ENCODE results near the gene STAT4.

Gene STAT4

GRCh38 chr2:191166111-191166755, 15.4 kb upstream of the STAT4 start:
- Histone ChIP-seq H3K4me3 (ENCODE audit: insufficient read depth, low read depth, low read length, poor library complexity, severe bottlenecking) (no peak overlapping the region), H3K27ac (ENCODE audit: insufficient read depth, low read length, poor library complexity, severe bottlenecking) (no peak overlapping the region), H3K36me3 (ENCODE audit: control insufficient read depth, insufficient read depth, low read length) (no peaks in the 10 kb centered on the region), H3K4me1 (ENCODE audit: control insufficient read depth, insufficient read depth, low read length, poor library complexity, severe bottlenecking) (peaks cover 4% of the 10 kb centered on the region), H3K9me3 (ENCODE audit: control insufficient read depth, low read length) (no peaks in the 10 kb centered on the region), H3K27me3 (replicated peaks; ENCODE audit: control insufficient read depth, insufficient read depth, low read length, poor library complexity, severe bottlenecking) (no peaks in the 10 kb centered on the region)
- no peak for DNase-seq

GRCh38 chr2:191165176-191165643, 14.4 kb upstream of the STAT4 start:
- DNase-seq: no peak
- H3K27me3 ChIP-seq (replicated peaks; ENCODE audit: control insufficient read depth, insufficient read depth, low read length, poor library complexity, severe bottlenecking): no peaks in the 10 kb centered on the region
- H3K4me1 ChIP-seq (ENCODE audit: control insufficient read depth, insufficient read depth, low read length, poor library complexity, severe bottlenecking): peaks cover 4% of the 10 kb centered on the region
- H3K4me3 ChIP-seq (ENCODE audit: insufficient read depth, low read depth, low read length, poor library complexity, severe bottlenecking): no peak overlapping the region
- H3K36me3 ChIP-seq (ENCODE audit: control insufficient read depth, insufficient read depth, low read length): no peaks in the 10 kb centered on the region
- H3K9me3 ChIP-seq (ENCODE audit: control insufficient read depth, low read length): no peaks in the 10 kb centered on the region
- H3K27ac ChIP-seq (ENCODE audit: insufficient read depth, low read length, poor library complexity, severe bottlenecking): no peak overlapping the region

DNA sequence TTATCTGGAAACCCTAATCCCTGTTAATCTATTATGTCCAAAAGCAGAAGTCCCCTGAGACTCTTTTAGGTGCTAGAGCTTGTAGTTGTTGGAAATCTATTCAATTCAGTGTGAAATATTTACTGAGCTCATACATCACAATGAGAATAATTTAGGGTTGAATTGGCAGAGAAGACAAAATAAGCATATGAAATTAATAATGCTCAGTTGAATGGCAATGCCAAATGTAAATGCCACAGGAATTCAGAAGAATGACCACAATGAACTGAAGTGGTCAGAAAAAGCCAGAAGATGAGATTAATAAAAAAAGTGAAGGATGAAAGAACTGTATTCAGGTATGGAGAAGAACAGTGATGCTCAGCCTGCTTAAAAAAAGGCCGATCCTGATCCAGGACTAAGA, 8.0 kb upstream of the STAT4 start:
- no peak overlapping the region for H3K4me3 ChIP-seq (ENCODE audit: insufficient read depth, low read depth, low read length, poor library complexity, severe bottlenecking)
- DNase-seq: no peak

DNA sequence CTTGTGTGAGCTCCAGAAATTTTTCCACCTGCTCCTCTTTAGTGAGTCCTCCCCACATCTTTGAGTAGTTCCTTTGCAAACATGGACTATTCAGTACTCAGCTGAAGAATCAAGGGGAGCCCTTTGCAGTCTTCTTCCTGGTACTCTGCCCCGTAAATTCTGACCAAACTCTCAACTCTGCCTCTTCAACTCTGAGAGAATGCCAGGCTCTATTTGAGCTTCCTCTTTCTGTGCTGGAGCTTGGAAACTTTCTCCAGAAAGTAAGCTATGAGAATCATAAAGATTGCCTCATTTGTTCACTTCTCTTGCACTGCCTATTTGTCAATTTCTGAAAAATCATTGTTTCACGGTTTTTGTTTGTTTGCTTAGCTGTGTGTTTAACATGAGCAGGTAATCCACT, 7.4 kb upstream of the STAT4 start:
- H3K27me3 ChIP-seq (replicated peaks; ENCODE audit: control insufficient read depth, insufficient read depth, low read length, poor library complexity, severe bottlenecking): peaks cover 2% of the 10 kb centered on the region
- H3K36me3 ChIP-seq (ENCODE audit: control insufficient read depth, insufficient read depth, low read length): no peaks in the 10 kb centered on the region
- no peaks in the 10 kb centered on the region for H3K4me1 ChIP-seq (ENCODE audit: control insufficient read depth, insufficient read depth, low read length, poor library complexity, severe bottlenecking)
- DNase-seq: no peak
- H3K4me3 ChIP-seq (ENCODE audit: insufficient read depth, low read depth, low read length, poor library complexity, severe bottlenecking): no peak overlapping the region
- no peaks in the 10 kb centered on the region for H3K9me3 ChIP-seq (ENCODE audit: control insufficient read depth, low read length)
- no peak overlapping the region for H3K27ac ChIP-seq (ENCODE audit: insufficient read depth, low read length, poor library complexity, severe bottlenecking)

More for the DNA sequence above, 8.0 kb upstream of the STAT4 start:
- no peak overlapping the region for H3K27ac ChIP-seq (ENCODE audit: insufficient read depth, low read length, poor library complexity, severe bottlenecking)
- peaks cover 2% of the 10 kb centered on the region for H3K27me3 ChIP-seq (replicated peaks; ENCODE audit: control insufficient read depth, insufficient read depth, low read length, poor library complexity, severe bottlenecking)
- H3K4me1 ChIP-seq (ENCODE audit: control insufficient read depth, insufficient read depth, low read length, poor library complexity, severe bottlenecking): no peaks in the 10 kb centered on the region
- no peaks in the 10 kb centered on the region for H3K36me3 ChIP-seq (ENCODE audit: control insufficient read depth, insufficient read depth, low read length)
- H3K9me3 ChIP-seq (ENCODE audit: control insufficient read depth, low read length): no peaks in the 10 kb centered on the region

GRCh38 chr2:191155608-191156071, 4.8 kb upstream of the STAT4 start:
- H3K27me3 ChIP-seq (replicated peaks; ENCODE audit: control insufficient read depth, insufficient read depth, low read length, poor library complexity, severe bottlenecking): peaks cover 2% of the 10 kb centered on the region
- no peaks in the 10 kb centered on the region for H3K36me3 ChIP-seq (ENCODE audit: control insufficient read depth, insufficient read depth, low read length)
- H3K9me3 ChIP-seq (ENCODE audit: control insufficient read depth, low read length): no peaks in the 10 kb centered on the region
- H3K4me3 ChIP-seq (ENCODE audit: insufficient read depth, low read depth, low read length, poor library complexity, severe bottlenecking): no peak overlapping the region
- DNase-seq: no peak
- H3K27ac ChIP-seq (ENCODE audit: insufficient read depth, low read length, poor library complexity, severe bottlenecking): no peak overlapping the region
- peaks cover 8% of the 10 kb centered on the region for H3K4me1 ChIP-seq (ENCODE audit: control insufficient read depth, insufficient read depth, low read length, poor library complexity, severe bottlenecking)

GRCh38 chr2:191153716-191154115, 2.9 kb upstream of the STAT4 start:
- Histone ChIP-seq H3K36me3 (ENCODE audit: control insufficient read depth, insufficient read depth, low read length) (no peaks in the 10 kb centered on the region), H3K27me3 (replicated peaks; ENCODE audit: control insufficient read depth, insufficient read depth, low read length, poor library complexity, severe bottlenecking) (peaks cover 2% of the 10 kb centered on the region)
- DNase-seq: no peak

DNA sequence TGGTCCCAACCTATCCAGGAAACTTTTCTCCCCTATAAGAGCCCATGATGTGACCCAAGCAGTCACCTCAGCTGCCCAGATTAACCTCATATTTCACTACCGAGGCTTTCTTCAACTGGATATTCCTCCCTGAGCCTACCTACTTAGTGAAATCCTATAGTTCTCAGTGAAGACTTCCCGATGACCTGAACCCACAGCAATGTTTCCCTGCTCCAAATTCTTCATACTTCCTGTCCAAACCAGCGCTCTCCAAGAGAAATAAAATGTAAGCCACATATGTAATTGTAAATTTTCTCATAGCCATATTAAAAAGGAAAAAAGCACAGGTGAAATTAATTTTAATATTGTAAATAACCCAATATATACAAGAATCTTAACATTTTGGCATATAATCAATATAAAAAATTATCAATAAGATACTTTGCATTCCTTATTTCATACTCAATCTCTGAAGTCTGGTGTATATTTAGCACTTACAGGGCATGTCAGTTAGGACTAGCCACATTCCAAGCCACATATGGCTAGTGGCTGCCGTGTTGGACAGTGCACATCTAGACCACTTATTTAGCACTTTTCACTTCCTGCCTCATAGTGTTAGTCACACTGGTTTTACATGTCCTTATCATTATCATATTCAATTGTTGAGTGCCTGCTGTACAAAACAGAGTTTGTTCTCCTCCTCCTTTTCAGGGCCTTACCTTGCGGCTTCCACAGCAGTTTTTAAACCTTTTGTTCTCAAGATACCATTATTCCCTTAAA, 1.9 kb upstream of the STAT4 start:
- peaks cover 16% of the 10 kb centered on the region for H3K4me1 ChIP-seq (ENCODE audit: control insufficient read depth, insufficient read depth, low read length, poor library complexity, severe bottlenecking)
- no peaks in the 10 kb centered on the region for H3K9me3 ChIP-seq (ENCODE audit: control insufficient read depth, low read length)
- H3K27ac ChIP-seq (ENCODE audit: insufficient read depth, low read length, poor library complexity, severe bottlenecking): peak overlapping the region; percentile 8
- no peak for DNase-seq
- H3K4me3 ChIP-seq (ENCODE audit: insufficient read depth, low read depth, low read length, poor library complexity, severe bottlenecking): no peak overlapping the region
- no peaks in the 10 kb centered on the region for H3K36me3 ChIP-seq (ENCODE audit: control insufficient read depth, insufficient read depth, low read length)
- no peaks in the 10 kb centered on the region for H3K27me3 ChIP-seq (replicated peaks; ENCODE audit: control insufficient read depth, insufficient read depth, low read length, poor library complexity, severe bottlenecking)

More at GRCh38 chr2:191153716-191154115, 2.9 kb upstream of the STAT4 start:
- H3K4me3 ChIP-seq (ENCODE audit: insufficient read depth, low read depth, low read length, poor library complexity, severe bottlenecking): no peak overlapping the region
- H3K27ac ChIP-seq (ENCODE audit: insufficient read depth, low read length, poor library complexity, severe bottlenecking): no peak overlapping the region
- H3K9me3 ChIP-seq (ENCODE audit: control insufficient read depth, low read length): no peaks in the 10 kb centered on the region
- H3K4me1 ChIP-seq (ENCODE audit: control insufficient read depth, insufficient read depth, low read length, poor library complexity, severe bottlenecking): peaks cover 8% of the 10 kb centered on the region

- Histone ChIP-seq H3K27me3 (replicated peaks; ENCODE audit: control insufficient read depth, insufficient read depth, low read length, poor library complexity, severe bottlenecking) (no peaks in the 10 kb centered on the region), H3K4me3 (ENCODE audit: insufficient read depth, low read depth, low read length, poor library complexity, severe bottlenecking) (peak overlapping the region; percentile 91), H3K9me3 (ENCODE audit: control insufficient read depth, low read length) (no peaks in the 10 kb centered on the region), H3K4me1 (ENCODE audit: control insufficient read depth, insufficient read depth, low read length, poor library complexity, severe bottlenecking) (peaks cover 19% of the 10 kb centered on the region), H3K27ac (ENCODE audit: insufficient read depth, low read length, poor library complexity, severe bottlenecking) (peak overlapping the region; percentile 97), H3K36me3 (ENCODE audit: control insufficient read depth, insufficient read depth, low read length) (peaks cover 11% of the 10 kb centered on the region)
- DNase-seq: no peak
Measured at GRCh38 chr2:191151331-191151730, 537 bp upstream of the STAT4 start.

DNA sequence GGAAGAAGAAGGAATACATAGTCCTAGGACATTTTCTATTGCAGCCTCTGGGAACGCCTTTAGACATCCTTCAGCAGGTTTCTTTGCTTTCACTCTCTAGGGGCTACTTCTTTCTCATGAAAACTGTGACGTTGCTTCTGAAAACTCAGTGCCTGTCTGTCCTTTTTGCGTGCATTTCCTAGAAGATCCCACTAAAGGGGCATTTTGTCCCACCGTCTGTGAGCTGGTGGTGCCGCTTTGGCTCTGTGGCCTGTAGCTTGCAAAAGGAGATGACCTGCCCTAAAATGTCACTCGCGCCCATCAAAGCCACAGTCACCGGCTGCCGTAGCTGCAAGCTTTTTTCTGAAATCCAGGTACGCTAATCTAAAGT, 579 bp downstream of the STAT4 start:
- H3K9me3 ChIP-seq (ENCODE audit: control insufficient read depth, low read length): no peaks in the 10 kb centered on the region
- H3K4me3 ChIP-seq (ENCODE audit: insufficient read depth, low read depth, low read length, poor library complexity, severe bottlenecking): peak overlapping the region; percentile 91
- no peaks in the 10 kb centered on the region for H3K27me3 ChIP-seq (replicated peaks; ENCODE audit: control insufficient read depth, insufficient read depth, low read length, poor library complexity, severe bottlenecking)
- peak in 1 of 3 donors; percentile 15 for DNase-seq
- H3K4me1 ChIP-seq (ENCODE audit: control insufficient read depth, insufficient read depth, low read length, poor library complexity, severe bottlenecking): peaks cover 19% of the 10 kb centered on the region
- peaks cover 21% of the 10 kb centered on the region for H3K36me3 ChIP-seq (ENCODE audit: control insufficient read depth, insufficient read depth, low read length)
- H3K27ac ChIP-seq (ENCODE audit: insufficient read depth, low read length, poor library complexity, severe bottlenecking): peak overlapping the region; percentile 97

DNA sequence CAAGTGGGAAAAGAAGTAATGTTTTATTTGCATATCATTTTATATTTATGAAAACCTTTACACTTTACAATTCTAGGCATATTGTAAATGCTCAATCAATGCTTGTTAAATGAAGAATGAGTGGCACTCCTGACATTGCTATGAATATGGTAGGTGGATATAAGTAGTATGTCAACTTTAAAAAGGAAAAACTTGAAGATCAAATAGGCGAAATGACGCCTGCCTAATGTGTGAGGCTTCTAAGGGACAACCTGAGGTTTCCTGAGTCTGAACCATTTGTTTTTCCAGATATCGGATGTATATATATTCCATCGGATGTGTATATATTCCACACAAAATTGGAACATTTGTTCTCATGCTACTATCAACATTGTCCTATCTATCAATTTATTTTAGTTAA, 1.4 kb downstream of the STAT4 start:
- Histone ChIP-seq H3K4me1 (ENCODE audit: control insufficient read depth, insufficient read depth, low read length, poor library complexity, severe bottlenecking) (peaks cover 19% of the 10 kb centered on the region), H3K27ac (ENCODE audit: insufficient read depth, low read length, poor library complexity, severe bottlenecking) (peak overlapping the region; percentile 97)

More for the DNA sequence above, 1.4 kb downstream of the STAT4 start:
- Histone ChIP-seq H3K9me3 (ENCODE audit: control insufficient read depth, low read length) (no peaks in the 10 kb centered on the region), H3K36me3 (ENCODE audit: control insufficient read depth, insufficient read depth, low read length) (peaks cover 27% of the 10 kb centered on the region), H3K4me3 (ENCODE audit: insufficient read depth, low read depth, low read length, poor library complexity, severe bottlenecking) (peak overlapping the region; percentile 91), H3K27me3 (replicated peaks; ENCODE audit: control insufficient read depth, insufficient read depth, low read length, poor library complexity, severe bottlenecking) (no peaks in the 10 kb centered on the region)
- DNase-seq: no peak
